Left lung (tissue), 14 donors: ENCODE measurements around the gene SNX3. TPM values are rescaled to one million over a fixed set of nuclear protein-coding genes. Genes with fewer than 3 reads are reported as not detected.
A peak's percentile ranks its signal among the peaks of the same experiment; 100 is the strongest.
"Not testable (repeated sequence)": the region's sequence is repeated elsewhere in the genome, so short reads cannot be mapped to it uniquely, and the experiment has no call there.

Experiments
- ATAC-seq: fragments of 200-7000 bp; cut with Tn5 transposase; one replicate; pipeline ENCODE4 v1.9.1; 2020; ENCODE audit warnings: moderate library complexity
- DNase-seq, 4 donors: peaks; one replicate each; pipeline ENCODE4 v3.0.0-alpha.2; 2013 to 2020
- H3K27ac ChIP-seq, 2 donors: fragments of 200-600 bp; sonication (generic) in 1 of 2; one replicate each; pipeline versions ENCODE4 v1.5.0 to v1.8.0; 2020 to 2021
- H3K27me3 ChIP-seq, 2 donors: fragments of 200-600 bp; sonication (generic) in 1 of 2; one replicate each; pipeline versions ENCODE4 v1.5.0 to v1.8.0; 2020 to 2021
- H3K36me3 ChIP-seq, 2 donors: fragments of 200-600 bp; sonication (generic) in 1 of 2; one replicate each; pipeline versions ENCODE4 v1.5.0 to v1.8.0; 2020 to 2021
- H3K4me1 ChIP-seq, 2 donors: fragments of 200-600 bp; one replicate each; pipeline ENCODE4 v1.8.0; 2021
- H3K4me3 ChIP-seq, 2 donors: fragments of 200-600 bp; sonication (generic) in 1 of 2; one replicate each; pipeline versions ENCODE4 v1.5.0 to v1.8.0; 2020 to 2021; ENCODE audit warnings: mild to moderate bottlenecking in 1 of 2
- H3K9me3 ChIP-seq, 2 donors: fragments of 200-600 bp; sonication (generic) in 1 of 2; one replicate each; pipeline versions ENCODE4 v1.5.0 to v1.8.0; 2020 to 2021
- intact Hi-C, 2 donors: fragments of 100-400 bp; cut with DNase I; formaldehyde crosslinking; loops; one replicate each; pipeline versions ENCODE4 v1.11.2 to v1.14.2; 2022
- long read RNA-seq, 12 donors: library from polyadenylated mRNA in 2 of 12; unstranded in 2 of 12; transcript quantifications; one replicate each; pipeline ENCODE4 v2.0.0 and lab custom pipeline, GENCODE V29; 2019 to 2026
- polyA plus RNA-seq, 6 donors: library from polyadenylated mRNA; unstranded; fragments of 120-200 nt; gene quantifications; one replicate each; pipeline ENCODE4 v1.2.1, GENCODE V29; 2013; ENCODE audit not compliant: insufficient read length in 6 of 6
- total RNA-seq, 2 donors: library from RNA; stranded (reverse); fragmentation: NEBNext Ultra II Directional; extraction: Animal tissue kit (Norgen Biotek cat#: 25700); gene quantifications; one replicate each; pipeline ENCODE4 v1.2.1, GENCODE V29; 2021
- TF ChIP-seq, protein P1 (sequence below), 2 donors: fragments of 200-600 bp; sonication (generic) in 1 of 2; IDR thresholded peaks; one replicate each; pipeline versions ENCODE4 v1.5.0 to v1.8.0; 2021; ENCODE audit warnings: antibody characterized with exemption in 2 of 2
- donor health status: DM: no; HTN: yes; CAD: no.
- donor health status: DM: no; HTN: no; CAD: no.

The SNX3 gene
- total RNA-seq (100 to 1,000 TPM; 196 to 214 TPM), polyA plus RNA-seq (100 to 1,000 TPM; 210 to 284 (median 237) TPM)
- long read RNA-seq, donor 1, transcript SNX3-202 (4 exons, 890 nt) = minor isoform, 10 of 146 reads
- long read RNA-seq, donor 1, transcript SNX3-201 (4 exons, 1,755 nt) = major isoform, 95 of 146 reads
- long read RNA-seq, donor 1, partial matches to known transcripts = 39 of 146 reads
- long read RNA-seq, donor 1, other reads (novel, unspliced or antisense) = 0 of 146 reads
- long read RNA-seq, donor 2, transcript SNX3-201 (4 exons, 1,755 nt) = major isoform, 58 of 131 reads
- long read RNA-seq, donor 2, partial matches to known transcripts = 70 of 131 reads
- long read RNA-seq, donor 2, other reads (novel, unspliced or antisense) = 0 of 131 reads
- long read RNA-seq, donor 3, transcript SNX3-201 (4 exons, 1,755 nt) = major isoform, 79 of 82 reads
- long read RNA-seq, donor 3, partial matches to known transcripts = 0 of 82 reads
- long read RNA-seq, donor 3, other reads (novel, unspliced or antisense) = 0 of 82 reads
- long read RNA-seq, donor 4, transcript SNX3-201 (4 exons, 1,755 nt) = major isoform, 113 of 123 reads
- long read RNA-seq, donor 4, partial matches to known transcripts = 6 of 123 reads
- long read RNA-seq, donor 4, other reads (novel, unspliced or antisense) = 3 of 123 reads
- long read RNA-seq, donor 5, transcript SNX3-201 (4 exons, 1,755 nt) = major isoform, 75 of 92 reads
- long read RNA-seq, donor 5, transcript SNX3-202 (4 exons, 890 nt) = minor isoform, 5 of 92 reads
- long read RNA-seq, donor 5, partial matches to known transcripts = 12 of 92 reads
- long read RNA-seq, donor 5, other reads (novel, unspliced or antisense) = 0 of 92 reads
- long read RNA-seq, donor 6, transcript SNX3-201 (4 exons, 1,755 nt) = major isoform, 107 of 117 reads
- long read RNA-seq, donor 6, transcript SNX3-202 (4 exons, 890 nt) = minor isoform, 5 of 117 reads
- long read RNA-seq, donor 6, partial matches to known transcripts = 5 of 117 reads
- long read RNA-seq, donor 6, other reads (novel, unspliced or antisense) = 0 of 117 reads
- long read RNA-seq, donor 7, transcript SNX3-201 (4 exons, 1,755 nt) = major isoform, 50 of 55 reads
- long read RNA-seq, donor 7, transcript SNX3-202 (4 exons, 890 nt) = minor isoform, 5 of 55 reads
- long read RNA-seq, donor 7, partial matches to known transcripts = 0 of 55 reads
- long read RNA-seq, donor 7, other reads (novel, unspliced or antisense) = 0 of 55 reads
- long read RNA-seq, donor 8, transcript SNX3-201 (4 exons, 1,755 nt) = major isoform, 63 of 67 reads
- long read RNA-seq, donor 8, partial matches to known transcripts = 0 of 67 reads
- long read RNA-seq, donor 8, other reads (novel, unspliced or antisense) = 0 of 67 reads
- long read RNA-seq, donor 9, partial matches to known transcripts = 0 of 1 reads
- long read RNA-seq, donor 9, other reads (novel, unspliced or antisense) = 0 of 1 reads
- long read RNA-seq, donor 10, transcript SNX3-202 (4 exons, 890 nt) = minor isoform, 6 of 123 reads
- long read RNA-seq, donor 10, transcript SNX3-201 (4 exons, 1,755 nt) = major isoform, 104 of 123 reads
- long read RNA-seq, donor 10, partial matches to known transcripts = 7 of 123 reads
- long read RNA-seq, donor 10, other reads (novel, unspliced or antisense) = 6 of 123 reads
- long read RNA-seq, donor 11, transcript SNX3-201 (4 exons, 1,755 nt) = major isoform, 103 of 144 reads
- long read RNA-seq, donor 11, partial matches to known transcripts = 35 of 144 reads
- long read RNA-seq, donor 11, other reads (novel, unspliced or antisense) = 0 of 144 reads
- long read RNA-seq, donor 12, transcript SNX3-201 (4 exons, 1,755 nt) = major isoform, 59 of 68 reads
- long read RNA-seq, donor 12, partial matches to known transcripts = 6 of 68 reads
- long read RNA-seq, donor 12, other reads (novel, unspliced or antisense) = 0 of 68 reads

GRCh38 chr6:108260809-108261569, at the start of gene SNX3:
Gene SNX3 (minus strand): TSS chr6:108261040. CDS start chr6:108260921, 119 bp downstream.
- Histone ChIP-seq H3K9me3 (no peaks in the 10 kb centered on the region), H3K36me3 (peaks cover 0 to 6% of the 10 kb centered on the region in 2 donors), H3K4me3 (peak within 1 kb of the TSS; percentile 66 to 94), H3K4me1 (peaks cover 0 to 46% of the 10 kb centered on the region in 2 donors), H3K27me3 (no peaks in the 10 kb centered on the region), H3K27ac (peak within 1 kb of the TSS; percentile 98 to 99)
- TF ChIP-seq, protein P1, sequence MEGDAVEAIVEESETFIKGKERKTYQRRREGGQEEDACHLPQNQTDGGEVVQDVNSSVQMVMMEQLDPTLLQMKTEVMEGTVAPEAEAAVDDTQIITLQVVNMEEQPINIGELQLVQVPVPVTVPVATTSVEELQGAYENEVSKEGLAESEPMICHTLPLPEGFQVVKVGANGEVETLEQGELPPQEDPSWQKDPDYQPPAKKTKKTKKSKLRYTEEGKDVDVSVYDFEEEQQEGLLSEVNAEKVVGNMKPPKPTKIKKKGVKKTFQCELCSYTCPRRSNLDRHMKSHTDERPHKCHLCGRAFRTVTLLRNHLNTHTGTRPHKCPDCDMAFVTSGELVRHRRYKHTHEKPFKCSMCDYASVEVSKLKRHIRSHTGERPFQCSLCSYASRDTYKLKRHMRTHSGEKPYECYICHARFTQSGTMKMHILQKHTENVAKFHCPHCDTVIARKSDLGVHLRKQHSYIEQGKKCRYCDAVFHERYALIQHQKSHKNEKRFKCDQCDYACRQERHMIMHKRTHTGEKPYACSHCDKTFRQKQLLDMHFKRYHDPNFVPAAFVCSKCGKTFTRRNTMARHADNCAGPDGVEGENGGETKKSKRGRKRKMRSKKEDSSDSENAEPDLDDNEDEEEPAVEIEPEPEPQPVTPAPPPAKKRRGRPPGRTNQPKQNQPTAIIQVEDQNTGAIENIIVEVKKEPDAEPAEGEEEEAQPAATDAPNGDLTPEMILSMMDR (IDR thresholded peaks at IDR 0.05) = no peak
- intact Hi-C loops = no loop called here
- peak; percentile 97 to 99 (median 98) for DNase-seq
- peak; percentile 96 for ATAC-seq

DNA sequence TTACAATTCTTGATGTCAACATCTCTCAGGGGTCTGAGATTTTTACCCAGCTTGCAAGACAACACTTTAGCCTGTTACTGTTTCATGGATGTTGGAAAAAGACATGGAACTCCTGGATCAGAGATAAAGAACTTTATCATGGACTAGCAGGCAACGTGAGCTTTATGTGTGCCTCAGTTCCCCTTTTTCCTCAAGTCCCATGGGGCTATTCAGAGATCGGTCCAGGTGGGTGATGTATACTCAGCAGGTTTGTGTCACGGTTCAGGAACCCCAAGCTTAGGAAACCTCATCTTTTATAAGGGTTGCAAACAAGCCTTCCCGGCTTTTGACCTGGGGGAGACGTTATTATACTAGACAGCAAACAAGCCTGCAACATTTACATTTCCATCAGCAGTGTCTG, 49.0 kb upstream of the SNX3 start:
- no peaks in the 10 kb centered on the region for H3K9me3 ChIP-seq
- intact Hi-C loops = no loop called here
- H3K4me3 ChIP-seq = no peak overlapping the region
- no peak for DNase-seq
- H3K4me1 ChIP-seq = no peaks in the 10 kb centered on the region
- no peak for ATAC-seq
- H3K27me3 ChIP-seq = no peaks in the 10 kb centered on the region
- no peaks in the 10 kb centered on the region for H3K36me3 ChIP-seq
- no peak overlapping the region for H3K27ac ChIP-seq
- TF ChIP-seq, protein P1 (IDR thresholded peaks at IDR 0.05) = no peak

DNA sequence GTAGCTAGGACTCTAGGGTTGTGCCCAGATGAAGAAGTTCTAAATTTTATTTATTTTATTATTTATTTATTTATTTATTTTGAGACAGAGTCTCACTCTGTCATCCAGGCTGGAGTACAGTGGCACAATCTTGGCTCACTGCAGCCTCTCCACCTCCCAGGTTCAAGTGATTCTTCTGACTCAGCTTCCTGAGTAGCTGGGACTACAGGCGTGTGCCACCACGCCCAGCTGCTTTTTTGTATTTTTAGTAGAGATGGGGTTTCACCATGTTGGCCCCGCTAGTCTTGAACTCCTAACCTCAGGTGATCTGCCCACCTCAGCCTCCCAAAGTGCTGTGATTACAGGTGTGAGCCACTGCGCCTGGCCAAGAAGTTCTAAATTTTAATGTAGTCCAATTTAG, 47.8 kb upstream of the SNX3 start:
- H3K4me1 ChIP-seq, H3K4me3 ChIP-seq, H3K9me3 ChIP-seq, DNase-seq, H3K36me3 ChIP-seq, intact Hi-C loops, ATAC-seq, H3K27ac ChIP-seq, H3K27me3 ChIP-seq: not testable (repeated sequence)

- Histone ChIP-seq H3K4me1 (no peaks in the 10 kb centered on the region), H3K4me3 (no peak overlapping the region), H3K27me3 (no peaks in the 10 kb centered on the region), H3K36me3 (no peaks in the 10 kb centered on the region), H3K27ac (no peak overlapping the region), H3K9me3 (no peaks in the 10 kb centered on the region)
- intact Hi-C loops = no loop called here
- no peak for DNase-seq
- no peak for ATAC-seq
- TF ChIP-seq, protein P1 (IDR thresholded peaks at IDR 0.05) = no peak
Observed at GRCh38 chr6:108304646-108305045, 43.8 kb upstream of the SNX3 start.
